A549 (cell line): Measurements from ENCODE around the gene RIMS1.

Experiments used
- CTCF ChIP-seq: fragments of >200 bp; sonication (Bioruptor Twin); formaldehyde crosslinking; IDR thresholded peaks from 3 replicates; pipeline ENCODE4 v1.5.1; 2016
- EP300 ChIP-seq, 2 experiments: fragments of >200 bp; sonication (Bioruptor Twin); formaldehyde crosslinking; IDR thresholded peaks; 2 replicates in 1 of 2; 3 replicates in 1 of 2; pipeline ENCODE4 v1.6.1; 2016 to 2017
- KDM1A ChIP-seq: fragments of 200-600 bp; sonication (generic); IDR thresholded peaks from 2 replicates; pipeline ENCODE4 v1.6.1; 2016; ENCODE audit warnings: low read depth, mild to moderate bottlenecking
- KDM5A ChIP-seq: fragments of 200-600 bp; sonication (generic); IDR thresholded peaks from 2 replicates; pipeline ENCODE4 v1.6.1; 2016; ENCODE audit warnings: antibody characterized with exemption, mild to moderate bottlenecking
- MAX ChIP-seq: IDR thresholded peaks from 2 replicates; pipeline ENCODE4 v1.6.1; 2012
- POLR2A ChIP-seq: IDR thresholded peaks from 2 replicates; pipeline ENCODE4 v1.6.1; 2012; ENCODE audit warnings: mild to moderate bottlenecking, low read length
- SMC3 ChIP-seq: fragments of >200 bp; sonication (Bioruptor Twin); formaldehyde crosslinking; IDR thresholded peaks from 3 replicates; pipeline ENCODE4 v1.6.1; 2018; ENCODE audit warnings: inconsistent platforms

GRCh38 chr6:72037006-72037405 is 150.7 kb downstream of the RIMS1 start:
- TF ChIP-seq CTCF (no peak), POLR2A (no peak), KDM1A (no peak), KDM5A (no peak), SMC3 (no peak), EP300 (IDR thresholded peaks at IDR 0.05) (no peak), MAX (no peak)
